CD4-positive, alpha-beta memory T cell (primary cell): ENCODE measurements around the gene TMEM140. TPM values are rescaled to one million over a fixed set of nuclear protein-coding genes. Genes with fewer than 3 reads are reported as not detected.

Experiments used
- CTCF ChIA-PET: fragments of 350-600 bp; sonication (Branson Sonifier 250); formaldehyde crosslinking; loops from one replicate; lab custom pipeline; 2021; ENCODE audit warnings: inconsistent platforms; ENCODE audit not compliant: partially characterized antibody; lab: Charles Lee
- POLR2A ChIA-PET: fragments of 350-600 bp; sonication (Branson Sonifier 250); formaldehyde crosslinking; loops from one replicate; lab custom pipeline; 2021; ENCODE audit not compliant: partially characterized antibody; lab: Charles Lee
- DNase-seq, 5 donors: peaks; one replicate each; pipeline versions ENCODE4 v3.0.0 to v3.0.0-alpha.2; 2020 to 2022; ENCODE audit warnings: mixed read lengths in 1 of 5
- H3K27ac ChIP-seq: one replicate; pipeline ENCODE4 v1.7.0; 2013; ENCODE audit warnings: low read depth, low read length
- H3K27me3 ChIP-seq: 2 replicates; pipeline ENCODE4 v1.7.0; 2013; ENCODE audit warnings: mild to moderate bottlenecking, low read length, moderate library complexity; ENCODE audit not compliant: insufficient read depth
- H3K36me3 ChIP-seq: 2 replicates; pipeline ENCODE4 v1.7.0; 2013; ENCODE audit warnings: mild to moderate bottlenecking, low read length, moderate library complexity; ENCODE audit not compliant: insufficient read depth
- H3K4me1 ChIP-seq: 2 replicates; pipeline ENCODE4 v1.7.0; 2013; ENCODE audit warnings: mild to moderate bottlenecking, low read length, moderate library complexity; ENCODE audit not compliant: insufficient read depth
- H3K4me3 ChIP-seq, 2 donors: one replicate each; pipeline ENCODE4 v1.7.0; 2013; ENCODE audit warnings: low read length in 2 of 2, mild to moderate bottlenecking in 1 of 2
- H3K9me3 ChIP-seq, 2 donors: one replicate each; pipeline ENCODE4 v1.7.0; 2013; ENCODE audit warnings: low read length in 2 of 2, control low read depth in 1 of 2; ENCODE audit not compliant: control insufficient read depth in 1 of 2
- H3K27ac Mint-ChIP-seq, 7 donors: one replicate each; pipeline ENCODE4 v1.8.0; 2020 to 2021; ENCODE audit warnings: mixed read lengths in 7 of 7, mild to moderate bottlenecking in 6 of 7, inconsistent platforms in 3 of 7, moderate library complexity in 3 of 7
- H3K27me3 Mint-ChIP-seq, 2 donors: one replicate each; pipeline ENCODE4 v1.8.0; 2020 to 2021; ENCODE audit warnings: mixed read lengths in 2 of 2
- H3K36me3 Mint-ChIP-seq, 2 donors: one replicate each; pipeline ENCODE4 v1.8.0; 2020 to 2021; ENCODE audit warnings: mixed read lengths in 2 of 2, inconsistent platforms in 1 of 2, mild to moderate bottlenecking in 1 of 2
- H3K4me1 Mint-ChIP-seq, 4 donors: one replicate each; pipeline ENCODE4 v1.8.0; 2020 to 2021; ENCODE audit warnings: mixed read lengths in 4 of 4, mild to moderate bottlenecking in 1 of 4
- H3K4me3 Mint-ChIP-seq, 8 donors: one replicate each; pipeline ENCODE4 v1.8.0; 2020 to 2021; ENCODE audit warnings: mixed read lengths in 8 of 8, mild to moderate bottlenecking in 7 of 8, moderate library complexity in 6 of 8, inconsistent platforms in 3 of 8
- H3K9me3 Mint-ChIP-seq, 8 donors: one replicate each; pipeline ENCODE4 v1.8.0; 2020 to 2021; ENCODE audit warnings: mixed read lengths in 8 of 8, mild to moderate bottlenecking in 5 of 8, inconsistent platforms in 3 of 8, moderate library complexity in 1 of 8
- intact Hi-C: fragments of 100-400 bp; cut with micrococcal nuclease; formaldehyde crosslinking; loops from one replicate; pipeline ENCODE4 v1.15.1; 2023
- polyA plus RNA-seq, 2 donors: library from polyadenylated mRNA; unstranded; fragments of 300-500 nt; fragmentation: Illumina TruSeq; gene quantifications; one replicate each; pipeline ENCODE4 v1.2.3, GENCODE V29; 2021
- total RNA-seq, 2 experiments: library from RNA; stranded (reverse); gene quantifications; one replicate each; pipeline ENCODE4 v1.2.3, GENCODE V29; 2021

Gene TMEM140
- total and polyA plus RNA-seq, 4 experiments from 2014 or later = 13.6 to 31.3 (median 29.6) TPM

DNA sequence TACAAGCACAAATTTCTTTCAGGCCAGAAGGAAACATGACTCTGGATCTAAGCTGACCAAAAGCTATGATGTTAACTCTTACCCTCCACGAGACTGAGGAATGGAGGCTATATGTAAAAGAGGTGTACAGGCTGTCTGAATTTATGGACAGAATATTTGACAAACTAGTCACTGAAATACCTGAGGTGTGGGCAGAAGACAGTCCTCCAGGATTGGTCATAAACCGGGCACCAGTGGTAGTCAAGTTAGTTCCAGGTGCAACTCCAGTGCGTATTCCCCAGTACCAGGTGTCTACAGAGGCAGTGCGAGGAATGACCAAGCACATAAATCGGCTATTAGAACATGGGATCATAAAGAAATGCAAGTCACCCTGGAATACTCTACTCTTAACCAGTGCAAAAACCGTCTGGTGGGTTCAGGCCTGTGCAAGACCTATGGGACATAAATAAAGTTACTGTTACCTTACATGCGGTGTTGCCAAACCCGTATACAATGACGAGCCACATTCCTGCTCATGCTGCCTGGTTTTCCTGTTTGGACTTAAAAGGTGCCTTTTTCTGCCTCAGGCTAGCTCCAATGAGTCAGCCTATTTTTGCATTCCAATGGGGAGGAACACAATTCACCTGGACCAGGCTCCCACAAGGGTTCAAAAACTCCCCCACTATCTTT lies 29.3 kb downstream of the TMEM140 start:
- CTCF ChIA-PET = no interaction called here
- Histone ChIP-seq H3K36me3 (no peaks in the 10 kb centered on the region), H3K27me3 (no peaks in the 10 kb centered on the region), H3K27ac (no peak overlapping the region), H3K4me1 (no peaks in the 10 kb centered on the region), H3K9me3 (peaks cover 0 to 22% of the 10 kb centered on the region in 2 donors), H3K4me3 (no peak overlapping the region)
- H3K9me3 Mint-ChIP-seq = peaks cover 0 to 42% (median 30%) of the 10 kb centered on the region in 8 donors
- POLR2A ChIA-PET = no interaction called here
- peaks cover 0 to under 1% (median under 1%) of the 10 kb centered on the region in 4 donors for H3K4me1 Mint-ChIP-seq
- DNase-seq = no peak
- H3K27me3 Mint-ChIP-seq = no peaks in the 10 kb centered on the region
- intact Hi-C loops = no loop called here
- H3K4me3 Mint-ChIP-seq = no peak overlapping the region
- peak overlapping the region in 2 of 7 donors; percentile 18 to 19 for H3K27ac Mint-ChIP-seq
- H3K36me3 Mint-ChIP-seq = peaks cover 23 to 30% of the 10 kb centered on the region in 2 donors

- Mint-ChIP-seq H3K36me3 (peaks cover 32 to 39% of the 10 kb centered on the region in 2 donors), H3K27me3 (no peaks in the 10 kb centered on the region), H3K4me1 (no peaks in the 10 kb centered on the region), H3K4me3 (no peak overlapping the region), H3K27ac (peak overlapping the region in 1 of 7 donors; percentile 47), H3K9me3 (peaks cover under 1 to 54% (median 41%) of the 10 kb centered on the region in 8 donors)
- intact Hi-C loops = no loop called here
- POLR2A ChIA-PET = no interaction called here
- no peaks in the 10 kb centered on the region for H3K27me3 ChIP-seq
- peaks cover 0 to 23% of the 10 kb centered on the region in 2 donors for H3K9me3 ChIP-seq
- H3K4me1 ChIP-seq = no peaks in the 10 kb centered on the region
- DNase-seq = no peak
- no peak overlapping the region for H3K27ac ChIP-seq
- H3K4me3 ChIP-seq = no peak overlapping the region
- CTCF ChIA-PET = interaction anchor here (1.6 kb wide), 2 partner anchors 192 to 570 kb away, joined by 3 to 5 read pairs; partner anchors contain the start of gene AGBL3
- no peaks in the 10 kb centered on the region for H3K36me3 ChIP-seq
Observed at GRCh38 chr7:135178364-135178763, 30.5 kb downstream of the TMEM140 start.

DNA sequence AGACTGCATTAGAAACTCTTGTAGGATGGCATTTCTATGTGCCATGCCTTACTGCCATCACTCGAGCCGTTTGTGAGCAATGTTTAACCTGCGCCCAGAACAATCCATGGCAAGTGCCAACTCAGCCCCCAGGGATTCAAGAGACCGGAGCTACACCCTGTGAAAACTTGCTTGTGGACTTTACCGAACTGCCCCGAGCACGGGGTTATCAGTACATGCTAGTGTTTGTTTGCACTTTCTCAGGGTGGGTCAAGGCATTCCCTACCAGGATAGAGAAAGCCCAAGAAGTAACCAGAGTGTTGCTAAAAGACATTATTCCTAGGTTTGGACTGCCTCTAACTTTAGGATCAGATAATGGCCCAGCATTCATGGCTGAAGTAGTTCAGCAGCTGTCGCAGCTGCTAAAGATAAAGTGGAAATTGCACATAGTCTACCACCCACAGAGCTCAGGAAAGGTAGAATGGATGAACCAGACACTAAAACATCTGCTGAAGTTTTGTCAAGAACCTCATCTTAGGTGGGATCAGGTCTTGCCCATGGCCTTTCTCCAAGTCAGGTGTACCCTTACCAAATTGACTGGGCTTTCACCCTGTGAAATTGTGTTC lies 31.6 kb downstream of the TMEM140 start:
- Histone ChIP-seq H3K4me1 (no peaks in the 10 kb centered on the region), H3K9me3 (peaks cover 0 to 23% of the 10 kb centered on the region in 2 donors), H3K36me3 (no peaks in the 10 kb centered on the region), H3K27me3 (no peaks in the 10 kb centered on the region), H3K27ac (no peak overlapping the region), H3K4me3 (no peak overlapping the region)
- POLR2A ChIA-PET = interaction anchor here (2.1 kb wide), 1 partner anchor 9 kb away, joined by 6 read pairs; the partner anchor contains the start of gene CYREN
- Mint-ChIP-seq H3K36me3 (peaks cover 43 to 49% of the 10 kb centered on the region in 2 donors), H3K4me1 (no peaks in the 10 kb centered on the region), H3K9me3 (peaks cover 6 to 59% (median 45%) of the 10 kb centered on the region in 8 donors), H3K27ac (peak overlapping the region in 1 of 7 donors; percentile 24), H3K4me3 (no peak overlapping the region), H3K27me3 (no peaks in the 10 kb centered on the region)
- CTCF ChIA-PET = interaction anchor here (0.6 to 1.6 kb wide), 4 partner anchors 8 to 571 kb away, joined by 3 to 5 read pairs (median 4); partner anchors contain the start of gene AGBL3
- intact Hi-C loops = no loop called here
- no peak for DNase-seq

GRCh38 chr7:135180122-135180521 lies 32.2 kb downstream of the TMEM140 start:
- POLR2A ChIA-PET = interaction anchor here (2.1 kb wide), 1 partner anchor 10 kb away, joined by 6 read pairs; the partner anchor contains the start of gene CYREN

GRCh38 chr7:135181261-135181928 lies 33.5 kb downstream of the TMEM140 start:
- H3K27ac Mint-ChIP-seq = no peak overlapping the region
- H3K36me3 Mint-ChIP-seq = peaks cover 60 to 66% of the 10 kb centered on the region in 2 donors
- Histone ChIP-seq H3K4me3 (no peak overlapping the region), H3K36me3 (peaks cover 12% of the 10 kb centered on the region), H3K4me1 (no peaks in the 10 kb centered on the region), H3K9me3 (peaks cover 0 to 23% of the 10 kb centered on the region in 2 donors), H3K27me3 (no peaks in the 10 kb centered on the region), H3K27ac (no peak overlapping the region)
- H3K4me3 Mint-ChIP-seq = no peak overlapping the region
- intact Hi-C loops = no loop called here
- no peak for DNase-seq
- peaks cover 6 to 58% (median 45%) of the 10 kb centered on the region in 8 donors for H3K9me3 Mint-ChIP-seq
- no peaks in the 10 kb centered on the region for H3K27me3 Mint-ChIP-seq
- no peaks in the 10 kb centered on the region for H3K4me1 Mint-ChIP-seq
- POLR2A ChIA-PET = interaction anchor here (2.2 kb wide), 1 partner anchor 195 kb away, joined by 5 read pairs; the partner anchor contains the start of gene AGBL3
- CTCF ChIA-PET = interaction anchor here (1.1 to 1.3 kb wide), 2 partner anchors 8 to 195 kb away, joined by 3 read pairs; partner anchors contain the start of gene AGBL3

More at GRCh38 chr7:135180122-135180521, 32.2 kb downstream of the TMEM140 start:
- Histone ChIP-seq H3K4me1 (no peaks in the 10 kb centered on the region), H3K4me3 (no peak overlapping the region), H3K9me3 (peaks cover 0 to 23% of the 10 kb centered on the region in 2 donors), H3K27me3 (no peaks in the 10 kb centered on the region), H3K27ac (no peak overlapping the region), H3K36me3 (peaks cover 1% of the 10 kb centered on the region)
- no peaks in the 10 kb centered on the region for H3K4me1 Mint-ChIP-seq
- H3K36me3 Mint-ChIP-seq = peaks cover 50 to 54% of the 10 kb centered on the region in 2 donors
- intact Hi-C loops = no loop called here
- H3K4me3 Mint-ChIP-seq = no peak overlapping the region
- H3K27me3 Mint-ChIP-seq = no peaks in the 10 kb centered on the region
- H3K27ac Mint-ChIP-seq = peak overlapping the region in 1 of 7 donors; percentile 76
- no peak for DNase-seq
- CTCF ChIA-PET = interaction anchor here (1.1 to 1.6 kb wide), 4 partner anchors 9 to 572 kb away, joined by 3 read pairs; partner anchors contain the start of gene AGBL3
- peaks cover 6 to 59% (median 45%) of the 10 kb centered on the region in 8 donors for H3K9me3 Mint-ChIP-seq

DNA sequence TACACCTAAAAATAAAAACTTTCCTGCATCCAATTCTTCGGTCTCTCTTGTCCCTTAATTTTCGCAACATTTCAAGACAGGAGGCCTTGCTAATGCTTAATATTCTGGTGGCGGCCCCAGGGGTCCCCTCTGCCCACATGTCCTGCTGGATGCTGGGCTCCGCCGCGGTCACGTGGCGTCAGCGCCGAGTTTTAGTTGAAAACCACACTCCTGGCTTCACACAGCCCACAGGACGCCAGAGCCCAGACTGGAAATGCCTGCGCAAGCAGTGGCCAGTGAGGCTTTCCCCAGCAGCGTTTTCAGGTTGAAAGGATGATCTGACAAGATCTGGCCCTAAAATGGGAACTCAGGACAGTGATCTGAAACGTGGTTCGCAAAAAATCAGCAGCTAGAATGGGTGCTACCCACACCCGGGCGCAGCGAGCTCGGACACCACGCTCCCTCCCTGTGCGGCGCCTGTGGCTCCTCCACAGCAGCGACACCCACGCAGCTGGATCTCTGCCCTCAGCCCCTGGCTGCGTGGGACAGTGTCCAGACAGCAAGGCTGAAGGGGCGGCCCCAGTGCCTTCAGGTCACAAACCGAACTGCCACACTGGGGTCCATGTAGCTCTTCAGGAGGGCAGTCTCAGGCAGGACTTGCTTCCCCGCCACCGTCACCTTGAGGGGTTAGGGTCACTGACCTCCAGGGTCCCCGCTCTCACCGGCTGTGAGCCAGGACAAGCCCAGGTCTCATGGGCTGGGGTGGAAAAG lies 34.2 kb downstream of the TMEM140 start:
- Mint-ChIP-seq H3K36me3 (peaks cover 67 to 70% of the 10 kb centered on the region in 2 donors), H3K27me3 (no peaks in the 10 kb centered on the region), H3K9me3 (peaks cover 6 to 55% (median 45%) of the 10 kb centered on the region in 8 donors), H3K4me1 (no peaks in the 10 kb centered on the region), H3K4me3 (no peak overlapping the region), H3K27ac (no peak overlapping the region)
- Histone ChIP-seq H3K36me3 (peaks cover 17% of the 10 kb centered on the region), H3K4me1 (no peaks in the 10 kb centered on the region), H3K27me3 (no peaks in the 10 kb centered on the region), H3K4me3 (no peak overlapping the region), H3K27ac (no peak overlapping the region), H3K9me3 (peaks cover 0 to 23% of the 10 kb centered on the region in 2 donors)
- ChIA-PET CTCF (no interaction called here), POLR2A (interaction anchor here (2.2 kb wide), 1 partner anchor 196 kb away, joined by 5 read pairs; the partner anchor contains the start of gene AGBL3)
- intact Hi-C loops = no loop called here
- no peak for DNase-seq
